ENCODE results near the gene ARFIP2. TPM values are rescaled to one million over a fixed set of nuclear protein-coding genes. Genes with fewer than 3 reads are reported as not detected.

ARFIP2 gene
- total and polyA plus RNA-seq, 2 donors from 2014 or later = 45.6 to 62.3 TPM

GRCh38 chr11:6474806-6475500 is 6.2 kb downstream of the ARFIP2 start:
- intact Hi-C loops (cut with DNase I) = no loop called here
- Histone ChIP-seq H3K27ac (ENCODE audit: low read depth in 2 of 2, low read length in 2 of 2) (peak overlapping the region; percentile 85 to 98), H3K9me3 (ENCODE audit: control insufficient read depth in 2 of 3, insufficient read depth in 1 of 3, low read length in 3 of 3) (no peaks in the 10 kb centered on the region), H3K9ac (ENCODE audit: low read length in 3 of 3) (no peak overlapping the region), H3K4me3 (ENCODE audit: low read length in 3 of 3) (peak overlapping the region in 1 of 3 donors; percentile 79), H3K4me1 (ENCODE audit: control insufficient read depth in 2 of 3, insufficient read depth in 2 of 3, low read depth in 1 of 3, low read length in 3 of 3) (peaks cover 0 to 20% (median 7%) of the 10 kb centered on the region in 3 donors), H3K36me3 (ENCODE audit: control insufficient read depth in 2 of 3, insufficient read depth in 3 of 3, low read length in 3 of 3) (peaks cover 0 to 16% (median 15%) of the 10 kb centered on the region in 3 donors), H3K27me3 (ENCODE audit: control insufficient read depth, insufficient read depth, low read length) (no peaks in the 10 kb centered on the region)
- no peak for TF ChIP-seq CTCF (IDR thresholded peaks at IDR 0.05; ENCODE audit: borderline replicate concordance, extremely low read depth, insufficient read depth)
- DNase-seq (no peak), FAIRE-seq (no peak)

GRCh38 chr11:6474413-6474792 is 6.7 kb downstream of the ARFIP2 start:
- Histone ChIP-seq H3K27ac (ENCODE audit: low read depth in 2 of 2, low read length in 2 of 2) (peak overlapping the region; percentile 85 to 98), H3K36me3 (ENCODE audit: control insufficient read depth in 2 of 3, insufficient read depth in 3 of 3, low read length in 3 of 3) (peaks cover 0 to 16% (median 15%) of the 10 kb centered on the region in 3 donors), H3K4me1 (ENCODE audit: control insufficient read depth in 2 of 3, insufficient read depth in 2 of 3, low read depth in 1 of 3, low read length in 3 of 3) (peaks cover 2 to 20% (median 10%) of the 10 kb centered on the region in 3 donors), H3K4me3 (ENCODE audit: low read length in 3 of 3) (peak overlapping the region; percentile 62 to 79 (median 76)), H3K27me3 (ENCODE audit: control insufficient read depth, insufficient read depth, low read length) (no peaks in the 10 kb centered on the region), H3K9me3 (ENCODE audit: control insufficient read depth in 2 of 3, insufficient read depth in 1 of 3, low read length in 3 of 3) (no peaks in the 10 kb centered on the region), H3K9ac (ENCODE audit: low read length in 3 of 3) (peak overlapping the region; percentile 30 to 91 (median 84))
- no peak for FAIRE-seq
- TF ChIP-seq CTCF (IDR thresholded peaks at IDR 0.05; ENCODE audit: borderline replicate concordance, extremely low read depth, insufficient read depth) = no peak
- DNase-seq = no peak
- intact Hi-C loops (cut with DNase I) = no loop called here

GRCh38 chr11:6473451-6474412 is 7.4 kb downstream of the ARFIP2 start, which contains the start of gene TRIM3:
TSS of gene TRIM3 (minus strand) at chr11:6473941. CDS start at chr11:6465695, 8,246 bp downstream.
- peak; percentile 93 to 99 (median 96) for DNase-seq
- FAIRE-seq = no peak
- H3K9me3 ChIP-seq (ENCODE audit: control insufficient read depth in 2 of 3, insufficient read depth in 1 of 3, low read length in 3 of 3) = no peaks in the 10 kb centered on the region
- TF ChIP-seq CTCF (IDR thresholded peaks at IDR 0.05; ENCODE audit: borderline replicate concordance, extremely low read depth, insufficient read depth) = no peak
- peaks cover 3 to 26% (median 13%) of the 10 kb centered on the region in 3 donors for H3K4me1 ChIP-seq (ENCODE audit: control insufficient read depth in 2 of 3, insufficient read depth in 2 of 3, low read depth in 1 of 3, low read length in 3 of 3)
- H3K9ac ChIP-seq (ENCODE audit: low read length in 3 of 3) = peak within 1 kb of the TSS; percentile 58 to 91 (median 86)
- H3K27ac ChIP-seq (ENCODE audit: low read depth in 2 of 2, low read length in 2 of 2) = peak within 1 kb of the TSS; percentile 85 to 98
- no peaks in the 10 kb centered on the region for H3K27me3 ChIP-seq (ENCODE audit: control insufficient read depth, insufficient read depth, low read length)
- peak within 1 kb of the TSS; percentile 76 to 84 (median 79) for H3K4me3 ChIP-seq (ENCODE audit: low read length in 3 of 3)
- intact Hi-C loops (cut with DNase I) = no loop called here
- H3K36me3 ChIP-seq (ENCODE audit: control insufficient read depth in 2 of 3, insufficient read depth in 3 of 3, low read length in 3 of 3) = peaks cover 0 to 14% (median 14%) of the 10 kb centered on the region in 3 donors

Data from kidney (tissue), 14 donors.